Measurements from ENCODE around the gene AGBL4. TPM values are rescaled to one million over a fixed set of nuclear protein-coding genes. Genes with fewer than 3 reads are reported as not detected.

The AGBL4 gene
- polyA plus RNA-seq, 3 donors, result 0.05 TPM; not detected in 2

DNA sequence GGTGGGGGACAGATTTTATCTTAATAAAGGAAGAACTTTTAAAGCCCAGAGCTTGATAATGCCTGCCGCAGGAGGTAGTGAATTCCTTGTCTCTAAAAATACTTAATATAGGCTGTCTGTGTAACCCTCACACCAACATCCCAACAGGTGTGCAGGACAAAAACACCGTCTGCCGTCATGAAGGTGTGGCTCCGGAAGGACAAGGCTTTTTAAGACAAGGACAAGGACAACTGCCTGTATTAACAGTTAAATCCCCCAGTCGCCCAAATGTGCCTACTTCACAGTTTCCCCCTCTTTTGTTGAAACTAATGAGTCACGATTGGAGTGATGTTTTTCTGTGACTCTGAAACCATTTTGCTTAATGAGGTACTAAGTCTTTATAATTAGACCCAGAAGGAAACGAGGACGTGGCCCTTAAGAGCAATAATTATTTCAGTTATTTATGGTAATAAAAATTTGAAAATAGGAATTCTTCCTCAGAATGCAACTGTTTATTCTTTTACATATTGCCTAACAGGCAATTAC lies 1524.5 kb downstream of the AGBL4 start:
- no peaks in the 10 kb centered on the region for H3K27me3 ChIP-seq (ENCODE audit: control insufficient read depth in 2 of 2, insufficient read depth in 2 of 2, low read length in 2 of 2)
- no peak overlapping the region for H3K9ac ChIP-seq (ENCODE audit: insufficient read depth, low read length, poor library complexity, severe bottlenecking)
- H3K4me2 ChIP-seq (replicated peaks; ENCODE audit: extremely low read depth, low read length, poor library complexity, severe bottlenecking), result no peak overlapping the region
- no peaks in the 10 kb centered on the region for H3K9me3 ChIP-seq (replicated peaks in 1 of 2; ENCODE audit: control insufficient read depth in 1 of 2, insufficient read depth in 1 of 2, low read length in 2 of 2)
- no peak overlapping the region for H3K4me3 ChIP-seq (replicated peaks in 1 of 3; ENCODE audit: low read depth in 2 of 3, low read length in 3 of 3)
- no peaks in the 10 kb centered on the region for H4K20me1 ChIP-seq (ENCODE audit: insufficient read depth, low read length)
- no peaks in the 10 kb centered on the region for H3K79me2 ChIP-seq (ENCODE audit: insufficient read depth, low read length)
- peaks cover 6% of the 10 kb centered on the region for H3K4me1 Mint-ChIP-seq
- DNase-seq, result no peak
- 100% methylated on average over 4 of the region's 8 CpGs for WGBS (ENCODE audit: insufficient coverage)
- H3K27ac Mint-ChIP-seq, result no peak overlapping the region
- peak overlapping the region; percentile 48 for H2AFZ ChIP-seq (ENCODE audit: insufficient read depth, low read depth, low read length, poor library complexity, severe bottlenecking)
- peaks cover 0 to 5% of the 10 kb centered on the region in 2 donors for H3K4me1 ChIP-seq (ENCODE audit: control insufficient read depth in 1 of 2, insufficient read depth in 2 of 2, low read length in 2 of 2)
- H3K27ac ChIP-seq (ENCODE audit: low read depth in 1 of 2, low read length in 2 of 2), result no peak overlapping the region
- H3K9me3 Mint-ChIP-seq, result no peaks in the 10 kb centered on the region
- intact Hi-C loops (cut with micrococcal nuclease), result loop anchor here in 1 of 2 donors (5.0 kb wide), 1 partner anchor 392 kb away; no protein-coding TSS in a partner anchor
- H3K27me3 Mint-ChIP-seq (ENCODE audit: low read depth in 3 of 3), result peaks cover 0 to 3% (median 0%) of the 10 kb centered on the region in 3 donors
- no peak overlapping the region for H3K4me3 Mint-ChIP-seq
- H3K36me3 Mint-ChIP-seq, result no peaks in the 10 kb centered on the region
- TF ChIP-seq, protein P1, sequence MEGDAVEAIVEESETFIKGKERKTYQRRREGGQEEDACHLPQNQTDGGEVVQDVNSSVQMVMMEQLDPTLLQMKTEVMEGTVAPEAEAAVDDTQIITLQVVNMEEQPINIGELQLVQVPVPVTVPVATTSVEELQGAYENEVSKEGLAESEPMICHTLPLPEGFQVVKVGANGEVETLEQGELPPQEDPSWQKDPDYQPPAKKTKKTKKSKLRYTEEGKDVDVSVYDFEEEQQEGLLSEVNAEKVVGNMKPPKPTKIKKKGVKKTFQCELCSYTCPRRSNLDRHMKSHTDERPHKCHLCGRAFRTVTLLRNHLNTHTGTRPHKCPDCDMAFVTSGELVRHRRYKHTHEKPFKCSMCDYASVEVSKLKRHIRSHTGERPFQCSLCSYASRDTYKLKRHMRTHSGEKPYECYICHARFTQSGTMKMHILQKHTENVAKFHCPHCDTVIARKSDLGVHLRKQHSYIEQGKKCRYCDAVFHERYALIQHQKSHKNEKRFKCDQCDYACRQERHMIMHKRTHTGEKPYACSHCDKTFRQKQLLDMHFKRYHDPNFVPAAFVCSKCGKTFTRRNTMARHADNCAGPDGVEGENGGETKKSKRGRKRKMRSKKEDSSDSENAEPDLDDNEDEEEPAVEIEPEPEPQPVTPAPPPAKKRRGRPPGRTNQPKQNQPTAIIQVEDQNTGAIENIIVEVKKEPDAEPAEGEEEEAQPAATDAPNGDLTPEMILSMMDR (IDR thresholded peaks at IDR 0.05), result no peak
- no peaks in the 10 kb centered on the region for H3K36me3 ChIP-seq (replicated peaks in 1 of 2; ENCODE audit: control insufficient read depth in 1 of 2, insufficient read depth in 2 of 2, low read length in 2 of 2)

DNA sequence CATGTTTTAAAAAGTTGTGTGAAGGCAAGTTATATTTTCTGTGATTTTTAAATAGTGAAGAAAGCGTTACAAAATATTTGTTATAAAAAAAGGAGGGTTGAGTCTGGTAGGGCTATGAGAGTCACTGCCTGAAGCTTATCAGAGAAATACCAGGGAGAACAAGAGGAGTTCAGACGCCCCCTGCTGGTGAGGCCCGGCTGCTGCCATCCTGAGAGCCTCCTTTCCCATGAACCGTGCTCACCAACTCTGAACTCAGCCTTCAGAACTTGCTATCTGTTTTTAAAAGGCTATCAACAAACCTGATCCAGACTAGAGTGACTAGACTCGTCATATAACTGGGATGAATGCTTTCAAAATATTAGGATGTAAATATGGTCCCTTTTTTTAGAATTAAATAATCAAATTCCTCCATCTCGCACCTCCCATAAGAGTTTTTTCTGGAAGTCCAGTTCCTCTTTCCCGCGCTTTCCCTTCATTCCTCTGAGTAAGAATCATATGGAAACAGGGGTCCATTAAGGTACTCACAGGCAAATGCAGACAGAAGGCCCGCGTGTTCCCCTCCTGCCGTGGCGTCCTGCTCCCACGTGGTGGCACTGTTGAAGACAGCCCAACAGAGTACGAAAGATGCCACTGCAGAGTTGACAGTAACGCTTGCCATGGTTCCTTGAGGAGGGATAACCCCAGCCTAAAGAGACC lies 1525.5 kb downstream of the AGBL4 start:
- no peak overlapping the region for H3K27ac ChIP-seq (ENCODE audit: low read depth in 1 of 2, low read length in 2 of 2)
- no peak overlapping the region for H3K9ac ChIP-seq (ENCODE audit: insufficient read depth, low read length, poor library complexity, severe bottlenecking)
- H3K4me1 ChIP-seq (ENCODE audit: control insufficient read depth in 1 of 2, insufficient read depth in 2 of 2, low read length in 2 of 2), result peaks cover 0 to 5% of the 10 kb centered on the region in 2 donors
- WGBS (ENCODE audit: insufficient coverage), result 19% methylated on average over 11 of the region's 15 CpGs
- no peaks in the 10 kb centered on the region for H3K9me3 ChIP-seq (replicated peaks in 1 of 2; ENCODE audit: control insufficient read depth in 1 of 2, insufficient read depth in 1 of 2, low read length in 2 of 2)
- no peaks in the 10 kb centered on the region for H3K36me3 ChIP-seq (replicated peaks in 1 of 2; ENCODE audit: control insufficient read depth in 1 of 2, insufficient read depth in 2 of 2, low read length in 2 of 2)
- Mint-ChIP-seq H3K27me3 (ENCODE audit: low read depth in 3 of 3) (peaks cover 0 to 4% (median 1%) of the 10 kb centered on the region in 3 donors), H3K36me3 (no peaks in the 10 kb centered on the region), H3K27ac (peak overlapping the region in 1 of 7 donors; percentile 63), H3K4me3 (peak overlapping the region; percentile 27 to 49), H3K9me3 (no peaks in the 10 kb centered on the region), H3K4me1 (peaks cover 6% of the 10 kb centered on the region)
- no peaks in the 10 kb centered on the region for H3K79me2 ChIP-seq (ENCODE audit: insufficient read depth, low read length)
- peak; percentile 50 to 77 (median 68) for DNase-seq
- no peaks in the 10 kb centered on the region for H3K27me3 ChIP-seq (ENCODE audit: control insufficient read depth in 2 of 2, insufficient read depth in 2 of 2, low read length in 2 of 2)
- no peak overlapping the region for H3K4me3 ChIP-seq (replicated peaks in 1 of 3; ENCODE audit: low read depth in 2 of 3, low read length in 3 of 3)
- intact Hi-C loops (cut with micrococcal nuclease), result loop anchor here in 1 of 2 donors (5.0 kb wide), 1 partner anchor 391 kb away; no protein-coding TSS in a partner anchor
- H3K4me2 ChIP-seq (replicated peaks; ENCODE audit: extremely low read depth, low read length, poor library complexity, severe bottlenecking), result peak overlapping the region; percentile 33
- H4K20me1 ChIP-seq (ENCODE audit: insufficient read depth, low read length), result no peaks in the 10 kb centered on the region
- H2AFZ ChIP-seq (ENCODE audit: insufficient read depth, low read depth, low read length, poor library complexity, severe bottlenecking), result peak overlapping the region; percentile 48
- TF ChIP-seq, protein P1 (IDR thresholded peaks at IDR 0.05), result peak; percentile 99
